GM18505 (cell line): ENCODE data around the gene SKIDA1.

Experiments used
- ATAC-seq: cut with Tn5 transposase; IDR thresholded peaks from one replicate; pipeline ENCODE4 v1.9.1; 2021; ENCODE audit not compliant: unreplicated experiment
- POLR2A ChIP-seq: IDR thresholded peaks from 4 replicates; pipeline ENCODE4 v1.6.1; 2011; ENCODE audit warnings: borderline replicate concordance; ENCODE audit not compliant: insufficient read depth, insufficient read length; ENCODE audit errors: extremely low read depth

The SKIDA1 gene

DNA sequence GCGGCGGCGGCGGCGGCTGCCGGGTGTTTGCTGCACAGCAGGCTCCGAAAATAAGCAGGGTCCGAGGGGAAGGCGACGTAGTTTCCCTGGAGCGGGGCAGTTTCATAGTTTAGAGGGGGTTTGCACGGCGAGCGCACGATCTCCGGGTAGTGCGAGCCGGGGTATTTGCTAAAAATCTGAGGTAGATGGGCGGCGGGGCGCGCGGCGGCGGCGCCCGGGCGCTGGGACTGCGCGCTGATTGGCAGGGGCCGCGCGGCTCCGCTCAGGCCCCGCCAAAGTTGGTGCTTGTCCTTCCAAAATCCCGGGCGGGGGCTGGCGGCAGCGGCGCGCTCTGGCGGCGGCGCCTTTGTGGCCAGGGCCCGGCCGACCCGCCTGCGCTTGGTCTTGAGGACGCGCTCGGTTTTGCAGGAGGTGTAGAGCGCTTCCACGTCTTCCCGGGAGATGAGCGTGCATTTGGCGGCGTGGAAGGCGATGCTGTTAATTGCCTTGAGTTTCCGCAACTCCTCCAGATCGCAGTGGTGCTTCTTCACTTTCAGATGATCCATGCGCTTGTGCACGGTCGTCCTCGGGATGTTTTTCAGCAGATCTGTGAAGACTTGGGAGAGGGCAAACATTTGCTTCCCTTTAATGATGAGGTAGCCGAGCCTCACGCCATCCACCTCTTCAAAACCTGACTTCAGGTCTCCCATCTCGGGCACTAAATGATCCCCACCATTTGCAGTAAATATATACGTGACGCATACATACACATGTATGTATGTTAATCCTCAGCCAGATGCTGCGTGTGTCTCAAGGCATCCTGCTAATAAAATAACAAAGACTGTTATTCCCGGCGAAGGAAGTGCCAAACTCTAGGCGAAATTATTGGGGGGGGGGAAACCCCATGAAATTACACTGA is 8.1 kb downstream of the SKIDA1 start:
- ATAC-seq = peak; percentile 64
- TF ChIP-seq POLR2A = no peak

GRCh38 chr10:21516242-21517131 is 9.0 kb downstream of the SKIDA1 start:
- TF ChIP-seq POLR2A = no peak

DNA sequence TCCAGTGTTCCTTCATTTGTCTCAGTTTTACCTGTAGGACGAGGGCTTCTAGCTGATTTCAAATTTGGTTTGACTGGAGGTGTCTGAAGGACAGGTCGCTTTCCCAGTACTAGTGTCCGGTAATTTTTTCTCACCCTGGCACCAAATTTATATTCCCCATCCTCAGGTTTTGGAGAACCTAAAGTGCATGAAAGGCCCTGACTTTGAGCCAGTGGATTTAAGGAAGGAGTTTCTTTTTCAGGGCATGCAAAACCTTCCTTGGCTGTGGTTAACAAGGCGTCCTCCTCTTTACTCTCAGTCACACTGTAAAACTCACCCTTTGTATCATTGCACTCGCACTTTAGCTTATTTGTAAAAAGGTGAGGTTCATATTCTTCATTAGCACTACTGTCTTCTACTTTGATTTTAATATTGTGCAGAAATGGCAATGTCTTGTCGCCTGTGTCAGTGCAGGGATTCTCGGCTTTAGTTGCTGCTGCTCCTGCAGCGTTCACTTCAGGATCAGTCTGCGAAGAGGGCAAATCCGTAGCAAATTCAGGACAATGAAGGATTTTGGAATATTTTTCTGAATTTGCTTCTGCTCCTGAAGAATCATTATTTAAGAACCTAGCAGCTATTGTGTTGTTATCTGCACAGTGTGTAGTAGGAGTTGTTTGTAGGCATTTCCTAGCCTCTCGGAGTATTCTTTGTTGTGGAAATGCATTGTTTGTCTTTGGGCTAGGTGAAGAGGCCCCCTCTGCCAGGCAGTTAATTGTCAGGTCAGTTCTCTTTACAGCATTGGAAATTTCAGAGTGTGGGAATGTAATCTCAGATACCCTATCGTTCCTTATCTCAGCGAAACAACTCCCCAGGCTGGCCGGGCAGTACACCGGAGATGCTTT is 9.9 kb downstream of the SKIDA1 start:
- no peak for TF ChIP-seq POLR2A
- no peak for ATAC-seq

More at GRCh38 chr10:21516242-21517131, 9.0 kb downstream of the SKIDA1 start:
- ATAC-seq = peak; percentile 66

DNA sequence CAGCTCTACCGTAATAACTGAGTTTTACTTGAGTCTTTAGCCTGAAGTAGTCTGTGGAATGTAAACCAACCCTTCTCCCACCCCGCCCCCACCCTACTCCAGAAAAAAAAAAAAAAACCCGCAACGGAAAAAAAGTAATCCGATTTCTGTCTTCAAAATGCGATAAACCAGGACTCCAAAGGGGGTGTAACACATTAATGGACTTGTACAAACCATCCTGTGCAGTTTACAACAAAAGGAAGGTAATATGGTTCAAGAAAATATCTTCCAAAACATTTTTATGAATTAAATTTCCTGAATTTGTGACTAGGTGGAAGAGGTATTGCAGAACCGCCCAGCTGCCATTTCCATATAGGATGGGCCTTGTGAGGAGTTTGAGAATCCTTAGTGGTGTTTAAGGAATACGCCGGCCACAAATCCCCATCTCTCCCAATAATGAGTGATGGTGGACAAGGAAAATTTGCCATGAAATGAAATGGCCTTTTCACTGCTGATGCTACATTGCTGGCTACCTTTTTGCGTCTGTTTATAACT is 10.6 kb downstream of the SKIDA1 start:
- no peak for ATAC-seq
- TF ChIP-seq POLR2A = no peak

GRCh38 chr10:21514129-21514817 is 11.2 kb downstream of the SKIDA1 start:
- TF ChIP-seq POLR2A = no peak
- ATAC-seq = no peak

DNA sequence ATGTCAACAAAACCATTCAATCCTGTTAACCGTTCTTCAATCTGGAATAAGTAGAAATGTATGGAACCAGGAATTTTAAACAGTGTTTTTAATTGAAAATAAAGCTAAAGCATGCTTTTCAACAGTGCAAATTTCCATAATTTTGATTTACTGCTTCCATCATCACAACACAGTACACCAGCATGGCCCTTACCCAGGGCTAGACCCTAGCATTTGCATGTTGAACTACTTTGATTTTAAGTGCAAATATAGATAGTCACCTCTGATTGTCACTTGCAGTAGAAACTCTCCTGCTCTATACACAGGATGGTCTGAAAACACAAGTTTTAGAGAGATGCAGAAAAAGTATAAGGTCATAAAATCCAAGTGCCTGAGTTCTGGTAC is 12.1 kb downstream of the SKIDA1 start:
- TF ChIP-seq POLR2A = no peak
- ATAC-seq = no peak

- TF ChIP-seq POLR2A = no peak
- ATAC-seq = no peak
Measured at GRCh38 chr10:21512573-21513404, 12.7 kb downstream of the SKIDA1 start.

- no peak for ATAC-seq
- TF ChIP-seq POLR2A = no peak
Measured at GRCh38 chr10:21511946-21512572, 13.4 kb downstream of the SKIDA1 start.

DNA sequence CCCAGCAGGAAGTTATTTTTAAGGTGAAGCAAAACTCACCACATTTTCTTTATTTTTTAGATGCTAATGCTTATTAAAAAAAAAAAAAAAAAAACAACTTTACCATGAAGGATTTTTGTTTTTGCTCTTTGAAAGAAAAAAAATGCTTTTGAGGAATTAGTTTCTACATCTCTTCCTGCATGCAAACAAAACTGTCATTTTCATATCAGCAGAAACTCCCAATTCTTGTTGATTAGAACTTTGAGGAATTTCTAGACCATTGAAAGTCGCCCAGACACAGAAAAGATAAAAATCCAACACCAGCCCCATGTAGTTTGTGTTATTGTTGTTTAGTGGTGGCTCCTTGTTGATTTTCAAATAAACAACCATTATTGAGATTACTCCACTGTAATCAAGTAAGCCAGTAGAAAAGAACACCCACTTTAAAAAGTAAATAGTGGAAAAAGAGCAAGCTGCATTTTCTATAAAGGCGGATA is 14.3 kb downstream of the SKIDA1 start:
- no peak for TF ChIP-seq POLR2A
- ATAC-seq = no peak

DNA sequence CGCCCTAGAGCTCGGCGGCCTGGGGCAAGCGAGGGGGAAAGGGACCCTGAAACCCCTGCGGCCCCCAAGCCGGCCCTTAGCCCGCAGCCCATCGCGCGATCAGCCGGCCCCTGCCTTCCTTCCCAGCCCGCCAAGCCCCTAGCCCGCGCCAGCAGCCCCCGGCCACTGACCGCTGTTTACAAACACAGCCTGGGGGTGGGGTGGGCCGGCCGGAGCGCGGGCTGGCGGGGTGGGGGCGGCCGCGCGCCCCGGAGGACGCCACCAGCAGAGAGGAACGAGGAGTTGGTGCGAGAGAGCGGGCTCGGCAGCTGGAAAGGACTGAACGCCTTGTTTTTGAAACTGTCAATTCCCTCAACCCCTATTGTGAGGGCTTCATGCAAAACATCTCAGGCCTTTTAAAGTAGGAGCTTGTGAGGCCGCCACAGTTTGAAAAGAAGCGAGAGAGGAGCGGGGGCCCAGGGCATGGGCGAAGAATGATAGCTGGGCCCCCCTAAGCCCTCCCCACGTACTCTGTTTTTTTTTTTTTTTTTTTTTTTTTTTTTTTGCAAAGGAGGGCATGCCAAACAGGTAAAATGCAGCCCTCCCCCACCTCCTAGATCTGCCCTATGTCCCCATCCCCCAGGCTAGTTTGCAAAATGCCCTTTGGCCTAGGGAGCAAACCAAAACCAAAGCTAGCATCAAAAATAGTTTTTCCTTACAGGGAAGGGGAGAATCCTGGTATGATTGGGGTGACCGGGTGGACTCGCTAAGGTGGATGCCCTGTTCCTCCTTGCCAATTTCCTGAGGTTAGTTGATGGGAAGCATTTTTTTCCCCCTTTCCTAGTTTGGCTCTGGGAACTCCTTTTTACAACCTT is 15.0 kb downstream of the SKIDA1 start:
- no peak for TF ChIP-seq POLR2A

More for the DNA sequence above, 15.0 kb downstream of the SKIDA1 start:
- no peak for ATAC-seq
